VCaP (cell line): ENCODE data around the gene MCM7.

Experiments
- H3K27ac ChIP-seq: fragments of 450-650 bp; 2 replicates; pipeline ENCODE4 v1.5.1; 2017
- CTCF ChIP-seq: fragments of 450-650 bp; conservative IDR thresholded peaks from 2 replicates; pipeline ENCODE4 v1.5.1; 2017; ENCODE audit warnings: mild to moderate bottlenecking, moderate library complexity

Gene MCM7

DNA sequence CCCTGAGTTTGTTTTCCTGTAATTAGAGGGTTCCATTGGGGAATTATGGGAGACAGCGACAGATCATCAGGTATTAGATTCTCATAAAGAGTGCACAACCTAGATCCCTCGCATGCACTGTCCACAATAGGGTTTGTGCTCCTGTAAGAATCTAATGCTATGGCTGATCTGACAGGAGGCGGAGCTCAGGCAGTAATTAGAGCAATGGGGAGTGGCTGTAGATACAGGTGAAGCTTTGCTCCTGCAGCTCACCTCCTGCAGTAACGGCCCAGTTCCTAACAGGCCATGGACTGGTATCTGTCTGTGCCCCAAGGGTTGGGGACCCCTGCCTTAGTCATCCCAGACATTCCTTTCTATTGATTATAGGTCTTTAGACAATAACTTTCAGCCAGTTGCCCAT lies 52.5 kb downstream of the MCM7 start:
- H3K27ac ChIP-seq = peak overlapping the region; percentile 87
- TF ChIP-seq CTCF = no peak

- peak overlapping the region; percentile 62 for H3K27ac ChIP-seq
- peak; percentile 74 for TF ChIP-seq CTCF
Observed at GRCh38 chr7:100044718-100045117, 56.5 kb downstream of the MCM7 start.
